ENCODE results near the gene CHTOP. TPM values are rescaled to one million over a fixed set of nuclear protein-coding genes. Genes with fewer than 3 reads are reported as not detected.

The CHTOP gene
- total RNA-seq, 1 donor from 2014 or later: 47.9 TPM

- no peak for TF ChIP-seq CTCF (IDR thresholded peaks at IDR 0.05)
- peak overlapping the region; percentile 73 for H3K4me3 Mint-ChIP-seq (ENCODE audit: unreplicated experiment)
- DNase-seq (ENCODE audit: low spot score): no peak
- H3K4me1 Mint-ChIP-seq (ENCODE audit: low read depth): peaks cover 48% of the 10 kb centered on the region
- H3K27me3 Mint-ChIP-seq (ENCODE audit: low read depth): no peaks in the 10 kb centered on the region
- H3K9me3 Mint-ChIP-seq (ENCODE audit: low read depth): no peaks in the 10 kb centered on the region
- peaks cover 5% of the 10 kb centered on the region for H3K36me3 Mint-ChIP-seq (ENCODE audit: low read depth)
- peak overlapping the region; percentile 97 for H3K27ac Mint-ChIP-seq (ENCODE audit: unreplicated experiment)
Measured at GRCh38 chr1:153609585-153609907, 24.3 kb upstream of the CHTOP start.

GRCh38 chr1:153610334-153610733 is 23.5 kb upstream of the CHTOP start:
- H3K4me3 Mint-ChIP-seq (ENCODE audit: unreplicated experiment): peak overlapping the region; percentile 9
- H3K9me3 Mint-ChIP-seq (ENCODE audit: low read depth): no peaks in the 10 kb centered on the region
- no peak for TF ChIP-seq CTCF (IDR thresholded peaks at IDR 0.05)
- DNase-seq (ENCODE audit: low spot score): no peak
- peaks cover 4% of the 10 kb centered on the region for H3K36me3 Mint-ChIP-seq (ENCODE audit: low read depth)
- no peaks in the 10 kb centered on the region for H3K27me3 Mint-ChIP-seq (ENCODE audit: low read depth)
- H3K4me1 Mint-ChIP-seq (ENCODE audit: low read depth): peaks cover 48% of the 10 kb centered on the region
- peak overlapping the region; percentile 27 for H3K27ac Mint-ChIP-seq (ENCODE audit: unreplicated experiment)

GRCh38 chr1:153610811-153611301 is 23.0 kb upstream of the CHTOP start:
- DNase-seq (ENCODE audit: low spot score): no peak
- peak overlapping the region; percentile 90 for H3K4me3 Mint-ChIP-seq (ENCODE audit: unreplicated experiment)
- peaks cover 48% of the 10 kb centered on the region for H3K4me1 Mint-ChIP-seq (ENCODE audit: low read depth)
- no peak for TF ChIP-seq CTCF (IDR thresholded peaks at IDR 0.05)
- H3K9me3 Mint-ChIP-seq (ENCODE audit: low read depth): no peaks in the 10 kb centered on the region
- no peaks in the 10 kb centered on the region for H3K27me3 Mint-ChIP-seq (ENCODE audit: low read depth)
- peaks cover 4% of the 10 kb centered on the region for H3K36me3 Mint-ChIP-seq (ENCODE audit: low read depth)
- H3K27ac Mint-ChIP-seq (ENCODE audit: unreplicated experiment): peak overlapping the region; percentile 77

GRCh38 chr1:153611356-153611755 is 22.5 kb upstream of the CHTOP start:
- Mint-ChIP-seq H3K27ac (ENCODE audit: unreplicated experiment) (peak overlapping the region; percentile 77), H3K4me1 (ENCODE audit: low read depth) (peaks cover 48% of the 10 kb centered on the region), H3K27me3 (ENCODE audit: low read depth) (no peaks in the 10 kb centered on the region), H3K4me3 (ENCODE audit: unreplicated experiment) (peak overlapping the region; percentile 90), H3K36me3 (ENCODE audit: low read depth) (peaks cover 3% of the 10 kb centered on the region), H3K9me3 (ENCODE audit: low read depth) (no peaks in the 10 kb centered on the region)
- no peak for DNase-seq (ENCODE audit: low spot score)
- TF ChIP-seq CTCF (IDR thresholded peaks at IDR 0.05): no peak

GRCh38 chr1:153612111-153612754 is 21.6 kb upstream of the CHTOP start:
- H3K9me3 Mint-ChIP-seq (ENCODE audit: low read depth): no peaks in the 10 kb centered on the region
- DNase-seq (ENCODE audit: low spot score): no peak
- H3K27me3 Mint-ChIP-seq (ENCODE audit: low read depth): no peaks in the 10 kb centered on the region
- no peak for TF ChIP-seq CTCF (IDR thresholded peaks at IDR 0.05)
- peak overlapping the region; percentile 77 for H3K27ac Mint-ChIP-seq (ENCODE audit: unreplicated experiment)
- no peaks in the 10 kb centered on the region for H3K36me3 Mint-ChIP-seq (ENCODE audit: low read depth)
- peaks cover 49% of the 10 kb centered on the region for H3K4me1 Mint-ChIP-seq (ENCODE audit: low read depth)
- peak overlapping the region; percentile 90 for H3K4me3 Mint-ChIP-seq (ENCODE audit: unreplicated experiment)

Measured in chondrocyte (in vitro differentiated cells).